Activated T-helper 1 cell treated with anti-CD3 and anti-CD28 coated beads, Interleukin-12 subunit alpha, Interleukin-12 subunit beta, Interleukin-2, Interleukin-4 antibody, amounts not matched to agents 30 ng/mL and 10 ng/mL and 1 ng/mL, durations not matched to agents 14 hours and 24 hours and 36 hours (primary cell): ENCODE data around the gene PELI2. TPM values are rescaled to one million over a fixed set of nuclear protein-coding genes. Genes with fewer than 3 reads are reported as not detected.
A peak's percentile ranks its signal among the peaks of the same experiment; 100 is the strongest.

ENCODE experiments used
- DNase-seq: peaks from one replicate; pipeline ENCODE4 v3.0.0; 2021; ENCODE audit warnings: low spot score
- H3K27ac Mint-ChIP-seq: one replicate; pipeline ENCODE4 v1.8.0; 2021; ENCODE audit warnings: mild to moderate bottlenecking, mixed read lengths
- H3K27me3 Mint-ChIP-seq: one replicate; pipeline ENCODE4 v1.8.0; 2022; ENCODE audit warnings: mild to moderate bottlenecking, moderate library complexity, mixed read lengths; ENCODE audit not compliant: insufficient read depth
- H3K36me3 Mint-ChIP-seq: one replicate; pipeline ENCODE4 v1.8.0; 2021; ENCODE audit warnings: low read depth, mixed read lengths
- H3K4me1 Mint-ChIP-seq: one replicate; pipeline ENCODE4 v1.8.0; 2021; ENCODE audit warnings: low read depth, mixed read lengths
- H3K4me3 Mint-ChIP-seq: one replicate; pipeline ENCODE4 v1.8.0; 2021; ENCODE audit warnings: mild to moderate bottlenecking, moderate library complexity, mixed read lengths
- H3K9me3 Mint-ChIP-seq: one replicate; pipeline ENCODE4 v1.8.0; 2021; ENCODE audit warnings: mixed read lengths
- intact Hi-C: fragments of 100-400 bp; cut with micrococcal nuclease; formaldehyde crosslinking; loops from one replicate; pipeline ENCODE4 v1.15.1; 2024
- total RNA-seq: library from RNA; stranded (reverse); gene quantifications from 2 replicates; pipeline ENCODE4 v1.2.3, GENCODE V29; 2022

The PELI2 gene
- total RNA-seq, 1 donor from 2014 or later, result 4.5 TPM

GRCh38 chr14:56324856-56325699 is 206.9 kb downstream of the PELI2 start:
- Mint-ChIP-seq H3K27me3 (peaks cover 6% of the 10 kb centered on the region), H3K4me1 (no peaks in the 10 kb centered on the region), H3K36me3 (no peaks in the 10 kb centered on the region), H3K9me3 (no peaks in the 10 kb centered on the region), H3K4me3 (no peak overlapping the region), H3K27ac (no peak overlapping the region)
- no peak for DNase-seq
- intact Hi-C loops, result no loop called here

GRCh38 chr14:56328021-56328420 is 209.8 kb downstream of the PELI2 start:
- DNase-seq, result no peak
- no peaks in the 10 kb centered on the region for H3K9me3 Mint-ChIP-seq
- intact Hi-C loops, result no loop called here
- no peaks in the 10 kb centered on the region for H3K36me3 Mint-ChIP-seq
- no peak overlapping the region for H3K4me3 Mint-ChIP-seq
- peaks cover 6% of the 10 kb centered on the region for H3K27me3 Mint-ChIP-seq
- no peak overlapping the region for H3K27ac Mint-ChIP-seq
- peaks cover 13% of the 10 kb centered on the region for H3K4me1 Mint-ChIP-seq

GRCh38 chr14:56331592-56332216 is 213.5 kb downstream of the PELI2 start:
- intact Hi-C loops, result no loop called here
- no peaks in the 10 kb centered on the region for H3K27me3 Mint-ChIP-seq
- H3K4me3 Mint-ChIP-seq, result no peak overlapping the region
- H3K4me1 Mint-ChIP-seq, result peaks cover 29% of the 10 kb centered on the region
- no peaks in the 10 kb centered on the region for H3K36me3 Mint-ChIP-seq
- no peaks in the 10 kb centered on the region for H3K9me3 Mint-ChIP-seq
- no peak for DNase-seq
- H3K27ac Mint-ChIP-seq, result no peak overlapping the region

GRCh38 chr14:56333359-56334292 is 215.4 kb downstream of the PELI2 start:
- Mint-ChIP-seq H3K27ac (no peak overlapping the region), H3K36me3 (no peaks in the 10 kb centered on the region), H3K9me3 (no peaks in the 10 kb centered on the region), H3K27me3 (no peaks in the 10 kb centered on the region), H3K4me3 (no peak overlapping the region), H3K4me1 (peaks cover 29% of the 10 kb centered on the region)
- DNase-seq, result no peak
- intact Hi-C loops, result no loop called here

- H3K27me3 Mint-ChIP-seq, result no peaks in the 10 kb centered on the region
- no peak overlapping the region for H3K27ac Mint-ChIP-seq
- peaks cover 29% of the 10 kb centered on the region for H3K4me1 Mint-ChIP-seq
- no peaks in the 10 kb centered on the region for H3K36me3 Mint-ChIP-seq
- intact Hi-C loops, result no loop called here
- no peaks in the 10 kb centered on the region for H3K9me3 Mint-ChIP-seq
- H3K4me3 Mint-ChIP-seq, result no peak overlapping the region
- no peak for DNase-seq
Measured at GRCh38 chr14:56334458-56334857, 216.2 kb downstream of the PELI2 start.

- H3K27ac Mint-ChIP-seq, result no peak overlapping the region
- no peaks in the 10 kb centered on the region for H3K9me3 Mint-ChIP-seq
- no peak for DNase-seq
- no peaks in the 10 kb centered on the region for H3K36me3 Mint-ChIP-seq
- intact Hi-C loops, result no loop called here
- H3K4me3 Mint-ChIP-seq, result no peak overlapping the region
- H3K27me3 Mint-ChIP-seq, result no peaks in the 10 kb centered on the region
- H3K4me1 Mint-ChIP-seq, result peaks cover 18% of the 10 kb centered on the region
Measured at GRCh38 chr14:56338674-56339073, 220.5 kb downstream of the PELI2 start.

- no peaks in the 10 kb centered on the region for H3K36me3 Mint-ChIP-seq
- H3K27me3 Mint-ChIP-seq, result no peaks in the 10 kb centered on the region
- H3K9me3 Mint-ChIP-seq, result no peaks in the 10 kb centered on the region
- peaks cover 8% of the 10 kb centered on the region for H3K4me1 Mint-ChIP-seq
- peak; percentile 35 for DNase-seq
- H3K4me3 Mint-ChIP-seq, result no peak overlapping the region
- intact Hi-C loops, result loop anchor here (1.0 to 10.0 kb wide), 5 partner anchors 476 to 1095 kb away; no protein-coding TSS in a partner anchor
- peak overlapping the region; percentile 44 for H3K27ac Mint-ChIP-seq
Measured at GRCh38 chr14:56339855-56340701, 221.9 kb downstream of the PELI2 start.

- intact Hi-C loops, result loop anchor here (1.0 to 10.0 kb wide), 5 partner anchors 477 to 1096 kb away; no protein-coding TSS in a partner anchor
- Mint-ChIP-seq H3K4me3 (no peak overlapping the region), H3K27me3 (no peaks in the 10 kb centered on the region), H3K4me1 (peaks cover 8% of the 10 kb centered on the region), H3K36me3 (no peaks in the 10 kb centered on the region), H3K27ac (no peak overlapping the region), H3K9me3 (no peaks in the 10 kb centered on the region)
- no peak for DNase-seq
Measured at GRCh38 chr14:56340932-56341331, 222.7 kb downstream of the PELI2 start.

GRCh38 chr14:56341766-56342493 is 223.7 kb downstream of the PELI2 start:
- no peaks in the 10 kb centered on the region for H3K36me3 Mint-ChIP-seq
- intact Hi-C loops, result loop anchor here (2.0 to 10.0 kb wide), 2 partner anchors 539 to 1097 kb away; no protein-coding TSS in a partner anchor
- H3K27ac Mint-ChIP-seq, result no peak overlapping the region

GRCh38 chr14:56342494-56342942 is 224.3 kb downstream of the PELI2 start:
- no peaks in the 10 kb centered on the region for H3K36me3 Mint-ChIP-seq
- intact Hi-C loops, result loop anchor here (10.0 kb wide), 1 partner anchor 1098 kb away; no protein-coding TSS in a partner anchor
- no peaks in the 10 kb centered on the region for H3K27me3 Mint-ChIP-seq
- DNase-seq, result no peak
- H3K9me3 Mint-ChIP-seq, result no peaks in the 10 kb centered on the region
- no peak overlapping the region for H3K27ac Mint-ChIP-seq
- H3K4me1 Mint-ChIP-seq, result peaks cover 8% of the 10 kb centered on the region
- no peak overlapping the region for H3K4me3 Mint-ChIP-seq

More at GRCh38 chr14:56341766-56342493, 223.7 kb downstream of the PELI2 start:
- no peak for DNase-seq
- Mint-ChIP-seq H3K4me1 (peaks cover 8% of the 10 kb centered on the region), H3K4me3 (no peak overlapping the region), H3K9me3 (no peaks in the 10 kb centered on the region), H3K27me3 (no peaks in the 10 kb centered on the region)

- intact Hi-C loops, result loop anchor here (10.0 kb wide), 1 partner anchor 1105 kb away; no protein-coding TSS in a partner anchor
- Mint-ChIP-seq H3K27me3 (peaks cover 7% of the 10 kb centered on the region), H3K4me3 (no peak overlapping the region), H3K27ac (no peak overlapping the region), H3K36me3 (no peaks in the 10 kb centered on the region), H3K4me1 (no peaks in the 10 kb centered on the region), H3K9me3 (no peaks in the 10 kb centered on the region)
- no peak for DNase-seq
Measured at GRCh38 chr14:56349960-56350359, 231.7 kb downstream of the PELI2 start.
